Measurements from ENCODE around the gene CTSO. TPM values are rescaled to one million over a fixed set of nuclear protein-coding genes. Genes with fewer than 3 reads are reported as not detected.

The CTSO gene, protein sequence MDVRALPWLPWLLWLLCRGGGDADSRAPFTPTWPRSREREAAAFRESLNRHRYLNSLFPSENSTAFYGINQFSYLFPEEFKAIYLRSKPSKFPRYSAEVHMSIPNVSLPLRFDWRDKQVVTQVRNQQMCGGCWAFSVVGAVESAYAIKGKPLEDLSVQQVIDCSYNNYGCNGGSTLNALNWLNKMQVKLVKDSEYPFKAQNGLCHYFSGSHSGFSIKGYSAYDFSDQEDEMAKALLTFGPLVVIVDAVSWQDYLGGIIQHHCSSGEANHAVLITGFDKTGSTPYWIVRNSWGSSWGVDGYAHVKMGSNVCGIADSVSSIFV
- 2.8 and 11.0 TPM in 2 replicates for total RNA-seq

GRCh38 chr4:155953151-155954117 lies at the start of gene CTSO:
Gene CTSO, minus strand, starts transcription at chr4:155953866. Its CDS starts 19 bp downstream, at chr4:155953847.

DNA sequence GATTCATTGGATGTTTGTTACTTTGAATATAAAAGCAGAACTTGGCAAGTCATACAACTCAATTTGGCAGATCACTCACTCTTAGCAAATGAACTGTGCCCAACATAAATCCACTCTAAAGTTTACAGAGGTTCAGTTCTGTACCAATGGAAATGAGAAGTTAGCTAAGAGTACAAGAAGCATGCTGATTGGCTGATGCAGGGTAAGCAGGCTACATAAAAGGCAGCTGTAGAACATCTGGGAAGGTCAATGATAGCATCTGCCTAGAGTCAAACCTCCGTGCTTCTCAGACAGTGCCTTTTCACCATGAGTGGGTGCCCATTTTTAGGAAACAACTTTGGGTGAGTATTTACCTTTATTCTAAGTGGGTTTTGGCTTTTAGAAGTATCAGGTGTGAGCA lies 50.2 kb downstream of the CTSO start, which contains the start of gene TDO2:
TSS of gene TDO2 (plus strand) at position 244 of the 400 bp plus-strand sequence. CDS start at position 307, 63 bp downstream.

Other genes with a start within 250 kb of the CTSO start
- 4.7 and 23.7 TPM in 2 replicates for gene GUCY1B1, start 194.8 kb downstream of the CTSO start, total RNA-seq
- not detected in 2 replicates for gene ASIC5, start 87.6 kb downstream of the CTSO start, total RNA-seq
- not detected in 2 replicates for gene TDO2, start 50.2 kb downstream of the CTSO start, total RNA-seq